Stimulated activated naive CD8-positive, alpha-beta T cell treated with anti-CD3 and anti-CD28 coated beads, Interleukin-15, amount 100 ng/mL, for 72 hours (primary cell): ENCODE results near the gene IQCN.

ENCODE experiments used
- ATAC-seq: fragments of 150-1000 bp; cut with Tn5 transposase; 2 replicates; pipeline ENCODE4 v1.10.0; 2021; ENCODE audit warnings: mild to moderate bottlenecking, moderate library complexity
- DNase-seq, 2 donors: peaks; one replicate each; pipeline ENCODE4 v3.0.0; 2021 to 2022
- H3K27ac Mint-ChIP-seq, 2 donors: one replicate each; pipeline ENCODE4 v1.8.0; 2022; ENCODE audit warnings: mild to moderate bottlenecking in 2 of 2, mixed read lengths in 2 of 2, moderate library complexity in 2 of 2
- H3K27me3 Mint-ChIP-seq: one replicate; pipeline ENCODE4 v1.8.0; 2022; ENCODE audit warnings: mixed read lengths
- H3K4me1 Mint-ChIP-seq: one replicate; pipeline ENCODE4 v1.8.0; 2022; ENCODE audit warnings: mild to moderate bottlenecking, mixed read lengths
- H3K4me3 Mint-ChIP-seq, 2 donors: one replicate each; pipeline ENCODE4 v1.8.0; 2022; ENCODE audit warnings: mild to moderate bottlenecking in 2 of 2, mixed read lengths in 2 of 2, moderate library complexity in 1 of 2
- H3K9me3 Mint-ChIP-seq, 2 donors: one replicate each; pipeline ENCODE4 v1.8.0; 2022; ENCODE audit warnings: mixed read lengths in 2 of 2

IQCN gene

GRCh38 chr19:18265582-18265981 is 8.7 kb downstream of the IQCN start:
- Mint-ChIP-seq H3K4me1 (no peaks in the 10 kb centered on the region), H3K27me3 (no peaks in the 10 kb centered on the region), H3K4me3 (no peak overlapping the region), H3K9me3 (no peaks in the 10 kb centered on the region), H3K27ac (no peak overlapping the region)
- ATAC-seq (no peak), DNase-seq (no peak)

DNA sequence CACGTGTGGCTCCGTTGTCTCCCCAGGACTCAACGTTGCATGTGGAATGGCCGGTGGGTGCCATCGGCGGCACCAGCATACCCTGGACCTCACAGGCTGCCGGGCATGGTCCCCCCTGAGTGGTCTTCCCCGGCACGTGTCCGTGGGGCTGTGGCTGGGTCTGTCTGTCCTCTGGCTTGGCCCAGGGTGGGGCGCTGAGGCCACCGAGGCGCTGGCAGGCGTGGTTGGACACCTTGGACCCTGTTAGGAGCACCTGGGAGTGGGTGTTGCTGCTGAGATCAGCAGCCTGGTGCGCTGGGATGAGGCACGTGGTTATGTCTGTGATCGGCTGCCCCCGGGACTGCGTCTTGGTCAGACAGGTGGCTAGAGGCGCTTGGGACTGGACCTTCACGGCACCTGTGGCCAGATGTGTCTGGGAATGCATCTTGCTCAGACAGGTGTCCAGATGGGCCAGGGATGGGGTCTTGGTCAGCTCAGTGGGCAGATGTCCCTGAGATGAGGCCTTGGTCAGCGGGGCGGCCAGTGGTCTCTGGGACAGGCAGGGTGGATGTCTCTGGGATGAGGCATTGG is 9.2 kb downstream of the IQCN start:
- no peak overlapping the region for H3K27ac Mint-ChIP-seq
- no peaks in the 10 kb centered on the region for H3K4me1 Mint-ChIP-seq
- no peaks in the 10 kb centered on the region for H3K27me3 Mint-ChIP-seq
- H3K9me3 Mint-ChIP-seq = no peaks in the 10 kb centered on the region
- H3K4me3 Mint-ChIP-seq = no peak overlapping the region
- no peak for DNase-seq
- no peak for ATAC-seq

GRCh38 chr19:18264137-18264854 is 10.0 kb downstream of the IQCN start:
- no peak for DNase-seq
- no peak overlapping the region for H3K27ac Mint-ChIP-seq
- no peak overlapping the region for H3K4me3 Mint-ChIP-seq

GRCh38 chr19:18263324-18264136 is 10.7 kb downstream of the IQCN start:
- Mint-ChIP-seq H3K4me3 (no peak overlapping the region), H3K4me1 (no peaks in the 10 kb centered on the region), H3K27ac (no peak overlapping the region), H3K9me3 (no peaks in the 10 kb centered on the region), H3K27me3 (no peaks in the 10 kb centered on the region)
- DNase-seq (no peak), ATAC-seq (no peak)

More at GRCh38 chr19:18264137-18264854, 10.0 kb downstream of the IQCN start:
- no peaks in the 10 kb centered on the region for H3K27me3 Mint-ChIP-seq
- H3K4me1 Mint-ChIP-seq = no peaks in the 10 kb centered on the region
- H3K9me3 Mint-ChIP-seq = no peaks in the 10 kb centered on the region
- ATAC-seq = no peak

DNA sequence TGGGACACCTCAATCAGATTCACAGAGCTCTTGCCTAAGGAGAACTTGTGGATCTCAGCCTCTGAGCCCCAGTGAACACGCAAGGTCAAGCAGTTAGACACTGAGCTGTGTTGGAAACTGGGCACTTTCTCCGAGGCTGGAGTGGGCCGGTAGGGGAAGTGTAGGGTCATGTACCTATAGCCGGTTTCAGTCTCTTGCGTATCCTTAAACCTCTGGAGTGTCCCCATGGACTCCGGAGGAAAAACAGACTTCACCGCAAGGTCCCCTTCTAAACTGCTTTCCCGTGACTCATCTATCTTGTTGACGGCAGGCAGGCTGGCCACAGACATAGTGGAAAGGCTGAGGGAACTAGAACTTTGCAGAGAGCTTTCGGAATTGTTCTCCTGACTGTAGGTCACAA is 11.3 kb downstream of the IQCN start:
- no peaks in the 10 kb centered on the region for H3K27me3 Mint-ChIP-seq
- H3K9me3 Mint-ChIP-seq = no peaks in the 10 kb centered on the region
- H3K4me1 Mint-ChIP-seq = no peaks in the 10 kb centered on the region
- DNase-seq (no peak), ATAC-seq (no peak)
- H3K27ac Mint-ChIP-seq = no peak overlapping the region
- H3K4me3 Mint-ChIP-seq = no peak overlapping the region

- DNase-seq = no peak
- ATAC-seq = no peak
- no peak overlapping the region for H3K4me3 Mint-ChIP-seq
- no peaks in the 10 kb centered on the region for H3K9me3 Mint-ChIP-seq
- H3K4me1 Mint-ChIP-seq = no peaks in the 10 kb centered on the region
- H3K27me3 Mint-ChIP-seq = no peaks in the 10 kb centered on the region
- peak overlapping the region; percentile 65 to 89 for H3K27ac Mint-ChIP-seq
These were observed 12.1 kb downstream of the IQCN start for GRCh38 chr19:18262144-18262543.

DNA sequence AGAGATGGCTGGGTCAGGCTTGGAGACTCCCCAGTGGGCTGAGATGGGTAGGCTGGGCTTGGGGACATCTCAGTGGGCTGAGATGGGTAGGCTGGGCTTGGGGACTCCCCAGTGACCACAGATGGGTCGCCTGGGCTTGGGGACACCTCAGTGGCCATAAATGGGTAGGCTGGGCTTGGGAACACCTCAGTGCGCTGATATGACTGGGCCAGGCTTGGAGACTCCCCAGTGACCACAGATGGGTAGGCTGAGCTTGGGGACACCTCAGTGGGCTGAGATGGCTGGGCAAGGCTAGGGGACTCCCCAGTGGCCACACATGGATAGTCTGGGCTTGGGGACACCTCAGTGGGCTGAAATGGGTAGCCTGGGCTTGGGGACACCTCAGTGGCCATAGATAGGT is 12.8 kb downstream of the IQCN start:
- H3K4me3 Mint-ChIP-seq = no peak overlapping the region

DNA sequence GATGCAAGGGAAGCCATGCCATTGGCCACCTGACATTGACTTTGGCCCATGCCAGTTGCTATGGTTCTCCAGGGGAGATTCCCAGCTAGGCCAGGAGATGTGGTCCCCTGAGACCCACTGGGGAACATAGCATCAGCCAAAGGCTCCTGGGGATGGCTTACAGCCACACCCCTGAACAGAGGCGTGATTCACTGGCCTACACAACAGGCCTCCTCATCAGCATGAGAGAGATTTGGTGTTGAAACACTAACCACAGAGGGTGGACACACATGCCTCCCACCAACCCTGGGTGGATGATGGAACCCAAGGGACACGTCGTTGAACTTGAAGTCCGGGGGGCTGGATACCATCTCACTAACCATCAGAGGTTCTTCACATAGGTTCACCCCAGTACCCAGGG is 14.4 kb downstream of the IQCN start:
- DNase-seq (no peak), ATAC-seq (no peak)
- Mint-ChIP-seq H3K27ac (no peak overlapping the region), H3K4me1 (peaks cover 5% of the 10 kb centered on the region), H3K9me3 (no peaks in the 10 kb centered on the region), H3K27me3 (peaks cover 9% of the 10 kb centered on the region), H3K4me3 (no peak overlapping the region)

More for the DNA sequence above, 12.8 kb downstream of the IQCN start:
- Mint-ChIP-seq H3K27me3 (no peaks in the 10 kb centered on the region), H3K27ac (no peak overlapping the region), H3K4me1 (no peaks in the 10 kb centered on the region), H3K9me3 (no peaks in the 10 kb centered on the region)
- ATAC-seq = no peak
- no peak for DNase-seq

GRCh38 chr19:18257503-18258470 is 16.5 kb downstream of the IQCN start:
- ATAC-seq (no peak), DNase-seq (no peak)
- Mint-ChIP-seq H3K27ac (no peak overlapping the region), H3K27me3 (peaks cover 30% of the 10 kb centered on the region), H3K9me3 (no peaks in the 10 kb centered on the region), H3K4me3 (no peak overlapping the region), H3K4me1 (peaks cover 5% of the 10 kb centered on the region)

GRCh38 chr19:18254546-18255503 is 19.4 kb downstream of the IQCN start:
- no peak for DNase-seq
- H3K27ac Mint-ChIP-seq = peak overlapping the region in 1 of 2 donors; percentile 19
- peaks cover 53% of the 10 kb centered on the region for H3K27me3 Mint-ChIP-seq
- H3K4me3 Mint-ChIP-seq = no peak overlapping the region
- no peaks in the 10 kb centered on the region for H3K9me3 Mint-ChIP-seq
- no peak for ATAC-seq
- H3K4me1 Mint-ChIP-seq = peaks cover 11% of the 10 kb centered on the region

- Mint-ChIP-seq H3K4me1 (peaks cover 11% of the 10 kb centered on the region), H3K9me3 (no peaks in the 10 kb centered on the region), H3K27ac (no peak overlapping the region), H3K27me3 (peaks cover 53% of the 10 kb centered on the region), H3K4me3 (no peak overlapping the region)
- DNase-seq = no peak
- no peak for ATAC-seq
These were observed 20.5 kb downstream of the IQCN start for GRCh38 chr19:18253716-18254115.

DNA sequence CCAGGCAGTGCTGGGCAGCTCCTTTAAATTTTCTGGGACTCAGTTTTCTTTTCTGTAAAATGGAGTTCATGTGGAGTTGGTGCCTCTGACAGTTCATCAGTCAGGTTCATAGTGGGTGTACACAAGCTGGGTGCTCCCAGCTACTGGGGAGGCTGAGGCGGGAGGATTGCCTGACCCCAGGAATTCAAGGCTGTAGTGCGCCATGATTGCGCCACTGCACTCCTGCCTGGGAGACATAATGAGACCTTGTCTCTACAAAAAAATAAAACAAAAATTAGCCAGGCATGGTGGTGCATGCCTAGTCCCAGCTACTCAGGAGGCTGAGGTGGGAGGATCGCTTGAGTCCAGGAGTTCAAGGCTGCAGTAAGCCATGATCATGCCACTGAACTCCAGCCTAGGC is 21.1 kb downstream of the IQCN start:
- Mint-ChIP-seq H3K9me3 (no peaks in the 10 kb centered on the region), H3K4me3 (no peak overlapping the region), H3K27ac (no peak overlapping the region), H3K27me3 (peaks cover 53% of the 10 kb centered on the region), H3K4me1 (peaks cover 11% of the 10 kb centered on the region)
- no peak for DNase-seq
- ATAC-seq = no peak

DNA sequence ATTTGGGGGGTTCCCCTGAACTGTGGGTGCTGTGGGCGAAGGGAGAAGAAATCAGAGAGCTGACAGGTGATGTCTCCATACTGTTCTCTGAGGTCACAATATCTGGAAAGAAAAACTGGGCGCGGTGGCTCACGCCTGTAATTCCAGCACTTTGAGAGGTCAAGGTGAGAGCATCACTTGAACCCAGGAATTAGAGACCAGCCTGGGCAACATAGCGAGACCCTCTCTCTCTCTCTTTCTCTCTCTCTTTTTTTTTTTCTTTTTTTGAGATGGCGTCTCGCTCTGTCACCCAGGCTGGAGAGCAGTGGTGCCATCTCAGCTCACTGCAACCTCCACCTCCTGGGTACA is 21.9 kb downstream of the IQCN start:
- no peak overlapping the region for H3K4me3 Mint-ChIP-seq
- ATAC-seq (no peak), DNase-seq (no peak)
- no peak overlapping the region for H3K27ac Mint-ChIP-seq
- H3K27me3 Mint-ChIP-seq = peaks cover 53% of the 10 kb centered on the region
- H3K9me3 Mint-ChIP-seq = no peaks in the 10 kb centered on the region
- peaks cover 11% of the 10 kb centered on the region for H3K4me1 Mint-ChIP-seq

DNA sequence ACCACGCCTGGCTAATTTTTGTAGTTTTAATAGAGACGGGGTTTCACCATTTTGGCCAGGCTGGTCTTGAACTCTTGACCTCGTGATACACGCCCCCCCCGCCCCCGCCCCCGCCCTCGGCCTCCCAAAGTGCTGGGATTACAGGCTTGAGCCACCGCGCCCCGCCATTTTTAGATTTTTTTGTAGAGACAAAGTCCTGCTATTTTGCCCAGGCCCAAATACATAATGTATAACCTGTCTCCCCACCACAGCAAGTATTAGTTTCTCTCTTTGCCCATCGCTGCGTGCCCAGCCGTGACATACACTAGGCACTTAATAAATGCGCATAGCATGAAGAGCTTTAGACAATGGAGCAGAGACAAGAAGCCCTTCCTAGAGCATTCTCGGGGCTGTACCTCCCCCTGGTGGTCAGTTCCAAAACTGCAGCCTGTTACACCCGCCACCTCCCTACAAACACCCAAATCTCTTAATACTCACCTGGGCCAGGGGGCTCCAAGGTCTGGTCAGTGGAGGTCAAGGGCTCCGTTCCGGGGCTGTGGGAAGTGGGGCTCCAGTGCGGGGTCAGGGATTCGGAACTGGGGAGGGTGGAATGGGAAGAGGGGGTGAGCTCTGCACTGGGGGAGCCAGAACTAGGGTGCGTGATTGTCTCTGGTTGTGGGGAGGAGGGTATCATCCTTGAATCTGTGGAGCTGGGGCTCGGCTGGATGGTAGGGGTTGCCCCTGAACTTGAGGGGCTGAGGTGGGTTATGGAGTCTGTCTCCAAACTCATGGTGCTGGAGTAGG is 22.5 kb downstream of the IQCN start:
- Mint-ChIP-seq H3K4me3 (no peak overlapping the region), H3K9me3 (no peaks in the 10 kb centered on the region), H3K27ac (no peak overlapping the region), H3K27me3 (peaks cover 53% of the 10 kb centered on the region), H3K4me1 (peaks cover 11% of the 10 kb centered on the region)
- DNase-seq = peak; percentile 77 to 80
- peak; percentile 89 for ATAC-seq
